GM19328 (cell line): Measurements from ENCODE around the gene GMPR2.

Experiments used
- ATAC-seq: cut with Tn5 transposase; IDR thresholded peaks from one replicate; pipeline ENCODE4 v1.9.1; 2021; ENCODE audit warnings: mild to moderate bottlenecking, moderate library complexity; ENCODE audit not compliant: unreplicated experiment

The GMPR2 gene

GRCh38 chr14:24232645-24233537 is at the start of gene GMPR2:
TSS of gene GMPR2 (plus strand) at chr14:24232929. CDS start at chr14:24233254, 325 bp downstream.
- ATAC-seq = peak; percentile 51

- ATAC-seq = no peak
These were observed 49.7 kb upstream of the GMPR2 start for GRCh38 chr14:24183014-24183481.

GRCh38 chr14:24184104-24184970 is 48.4 kb upstream of the GMPR2 start:
- no peak for ATAC-seq

- no peak for ATAC-seq
These were observed 47.7 kb upstream of the GMPR2 start for GRCh38 chr14:24185026-24185425.

- ATAC-seq = no peak
These were observed 47.0 kb upstream of the GMPR2 start for GRCh38 chr14:24185741-24186140.

- no peak for ATAC-seq
These were observed 45.7 kb upstream of the GMPR2 start for GRCh38 chr14:24186831-24187538.

- ATAC-seq = no peak
These were observed 45.2 kb upstream of the GMPR2 start for GRCh38 chr14:24187539-24187915.

GRCh38 chr14:24188251-24189058 is 44.3 kb upstream of the GMPR2 start, which contains the start of gene IPO4:
TSS of gene IPO4 (minus strand) at chr14:24188816. CDS start at chr14:24188787, 29 bp downstream.
- peak; percentile 88 for ATAC-seq

- ATAC-seq = no peak
These were observed 43.7 kb upstream of the GMPR2 start for GRCh38 chr14:24189059-24189375.

GRCh38 chr14:24189460-24189859 is 43.3 kb upstream of the GMPR2 start:
- ATAC-seq = no peak

GRCh38 chr14:24190416-24190815 is 42.3 kb upstream of the GMPR2 start:
- ATAC-seq = no peak

GRCh38 chr14:24192933-24193332 is 39.8 kb upstream of the GMPR2 start:
- no peak for ATAC-seq

- ATAC-seq = no peak
These were observed 38.4 kb upstream of the GMPR2 start for GRCh38 chr14:24194186-24194872.

- ATAC-seq = no peak
These were observed 37.9 kb upstream of the GMPR2 start for GRCh38 chr14:24194873-24195185.

GRCh38 chr14:24195186-24196070 is 37.3 kb upstream of the GMPR2 start, which contains the start of gene TM9SF1:
TSS of gene TM9SF1 (minus strand) at chr14:24195441. CDS start at chr14:24195019, 422 bp downstream.
- ATAC-seq = peak; percentile 82

- ATAC-seq = peak; percentile 9
These were observed 36.4 kb upstream of the GMPR2 start for GRCh38 chr14:24196071-24197055.

- no peak for ATAC-seq
These were observed 35.7 kb upstream of the GMPR2 start for GRCh38 chr14:24197056-24197450.
